DOHH2 (cell line): Measurements from ENCODE around the gene FKTN.

ENCODE experiments used
- CTCF ChIP-seq: fragments of 200-600 bp; sonication (generic); IDR thresholded peaks from one replicate; pipeline ENCODE4 v1.5.1; 2014; ENCODE audit warnings: antibody characterized with exemption, mild to moderate bottlenecking, low read depth, low read length; ENCODE audit not compliant: poor library complexity, severe bottlenecking
- EZH2phosphoT487 ChIP-seq: fragments of 200-600 bp; sonication (generic); IDR thresholded peaks from 2 replicates; pipeline ENCODE4 v1.6.1; 2017; ENCODE audit warnings: borderline replicate concordance, mild to moderate bottlenecking, antibody characterized with exemption, low read length, moderate library complexity, mixed read lengths

DNA sequence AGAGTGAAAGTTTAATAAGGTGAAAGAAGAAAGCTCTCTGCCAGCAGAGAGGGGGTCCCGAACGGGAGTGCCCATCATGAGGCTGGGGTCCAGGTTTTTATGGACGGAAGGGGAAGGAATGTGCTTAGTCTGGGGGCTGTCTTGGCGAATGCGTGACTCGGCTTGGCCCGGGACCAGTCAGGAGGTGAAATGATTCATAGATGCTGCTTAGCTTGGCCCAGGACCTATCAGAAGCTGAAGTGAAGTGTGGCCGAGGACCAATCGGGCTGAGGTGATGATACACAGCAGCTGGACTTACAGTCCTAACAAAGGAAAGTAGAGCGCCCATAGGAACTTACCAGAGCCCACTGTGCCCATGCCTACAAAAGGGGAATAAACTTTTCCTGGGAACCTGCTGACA, 3.9 kb upstream of the FKTN start:
- TF ChIP-seq CTCF, result no peak
- TF ChIP-seq EZH2phosphoT487, result no peak
